GM12878 (cell line): Measurements from ENCODE around the gene VTCN1. TPM values are rescaled to one million over a fixed set of nuclear protein-coding genes. Genes with fewer than 3 reads are reported as not detected.

ENCODE experiments used
- ATAC-seq: fragments of 200-7000 bp; cut with Tn5 transposase; 3 replicates; pipeline ENCODE4 v1.9.1; 2020; ENCODE audit warnings: mild to moderate bottlenecking, moderate library complexity
- BruUV-seq: library from RNA; stranded (reverse); fragments of 400-500 nt; replicated peaks from 2 replicates; lab custom pipeline; 2021; lab: Mats Ljungman, UMichigan
- CTCF ChIA-PET: fragments of 300-600 bp; sonication (Branson Sonifier 250); formaldehyde crosslinking; extraction: SDS; loops from one replicate; lab custom pipeline; 2021; ENCODE audit warnings: inconsistent platforms; lab: Yijun Ruan, JAX
- POLR2A ChIA-PET: fragments of 350-600 bp; formaldehyde crosslinking; extraction: SDS; loops from one replicate; lab custom pipeline; 2021; ENCODE audit warnings: inconsistent platforms; lab: Charles Lee
- RAD21 ChIA-PET: fragments of 300-600 bp; sonication (Branson Sonifier 250); formaldehyde crosslinking; loops from one replicate; lab custom pipeline; 2023; ENCODE audit warnings: antibody characterized with exemption; ENCODE audit not compliant: unreplicated experiment; lab: Charles Lee
- SMC1A ChIA-PET: fragments of 300-600 bp; sonication (Branson Sonifier 250); formaldehyde crosslinking; loops from one replicate; lab custom pipeline; 2023; ENCODE audit not compliant: unreplicated experiment, uncharacterized antibody; lab: Charles Lee
- DNase-seq: peaks from one replicate; pipeline ENCODE4 v3.0.0-alpha.2; 2011; ENCODE audit warnings: low read depth, low spot score
- FAIRE-seq: peaks from 3 replicates; lab custom pipeline; 2011; peaks lifted over from hg19 to GRCh38; lab: Jason Lieb, UNC
- H2AFZ ChIP-seq: 2 replicates; pipeline ENCODE4 v1.6.0; 2011; ENCODE audit warnings: low read depth, low read length, control low read depth; ENCODE audit not compliant: control insufficient read depth
- H3K27ac ChIP-seq: 2 replicates; pipeline ENCODE4 v1.5.1; 2011; ENCODE audit warnings: control low read depth; ENCODE audit not compliant: control insufficient read depth, insufficient read depth
- H3K27me3 ChIP-seq, 2 experiments: replicated peaks in 1 of 2; 2 replicates each; pipeline versions ENCODE4 v1.6.0 to v1.6.1; 2011; ENCODE audit warnings: low read length in 1 of 2; ENCODE audit not compliant: control insufficient read depth in 2 of 2, insufficient read depth in 2 of 2
- H3K36me3 ChIP-seq, 2 experiments: 2 replicates each; pipeline ENCODE4 v1.5.1; 2011; ENCODE audit warnings: low read length in 1 of 2; ENCODE audit not compliant: control insufficient read depth in 2 of 2, insufficient read depth in 2 of 2
- H3K4me1 ChIP-seq: 2 replicates; pipeline ENCODE4 v1.6.1; 2011; ENCODE audit warnings: mild to moderate bottlenecking, low read length, moderate library complexity, mixed read lengths; ENCODE audit not compliant: control insufficient read depth, insufficient read depth
- H3K4me2 ChIP-seq: 2 replicates; pipeline ENCODE4 v1.6.0; 2011; ENCODE audit warnings: control low read depth; ENCODE audit not compliant: control insufficient read depth, insufficient read depth
- H3K4me3 ChIP-seq: fragments of 200-600 bp; sonication (generic); 2 replicates; pipeline ENCODE4 v1.5.1; 2016
- H3K79me2 ChIP-seq: 2 replicates; pipeline ENCODE4 v1.6.0; 2011; ENCODE audit warnings: low read length; ENCODE audit not compliant: control insufficient read depth, insufficient read depth
- H3K9ac ChIP-seq: 2 replicates; pipeline ENCODE4 v1.8.0; 2011; ENCODE audit warnings: low read length, control low read depth, mixed read lengths; ENCODE audit not compliant: control insufficient read depth, insufficient read depth
- H3K9me3 ChIP-seq: replicated peaks from 3 replicates; pipeline ENCODE4 v1.5.1; 2011; ENCODE audit warnings: mild to moderate bottlenecking, low read length; ENCODE audit not compliant: control insufficient read depth, insufficient read depth
- H4K20me1 ChIP-seq: 2 replicates; pipeline ENCODE4 v1.6.0; 2011; ENCODE audit not compliant: control insufficient read depth, insufficient read depth
- BCL11A ChIP-seq: IDR thresholded peaks from 2 replicates; pipeline ENCODE4 v1.6.1; 2011; ENCODE audit warnings: low read depth, low read length
- ETV6 ChIP-seq, 2 experiments: fragments of 450-650 bp in 1 of 2; IDR thresholded peaks in 1 of 2; conservative IDR thresholded peaks in 1 of 2; 2 replicates each; pipeline ENCODE4 v1.6.1; 2014; ENCODE audit warnings: antibody characterized with exemption in 1 of 2, borderline replicate concordance in 1 of 2, low read depth in 1 of 2, mild to moderate bottlenecking in 1 of 2, moderate library complexity in 1 of 2
- LARP7 ChIP-seq: fragments of 450-650 bp; IDR thresholded peaks from 2 replicates; pipeline ENCODE4 v1.6.1; 2017; ENCODE audit warnings: mild to moderate bottlenecking
- NBN ChIP-seq: fragments of 450-650 bp; IDR thresholded peaks from 2 replicates; pipeline ENCODE4 v1.6.1; 2016
- NFYA ChIP-seq: IDR thresholded peaks from 2 replicates; pipeline ENCODE4 v1.6.1; 2011; ENCODE audit warnings: low read depth, mild to moderate bottlenecking, low read length, improper control_type of control experiment, borderline replicate concordance
- NR2C1 ChIP-seq: fragments of 450-650 bp; IDR thresholded peaks from 2 replicates; pipeline ENCODE4 v1.6.1; 2017; ENCODE audit warnings: antibody characterized with exemption, mild to moderate bottlenecking, moderate library complexity
- RBBP5 ChIP-seq: fragments of 200-600 bp; sonication (generic); conservative IDR thresholded peaks from 2 replicates; pipeline ENCODE4 v1.6.1; 2016
- TCF12 ChIP-seq: IDR thresholded peaks from 2 replicates; pipeline ENCODE4 v1.6.1; 2011; ENCODE audit warnings: low read depth, mild to moderate bottlenecking, low read length
- WGBS: methylation state at CpG from one replicate; pipeline ENCODE4 v1.1.6; 2016; ENCODE audit warnings: low lambda C conversion rate; ENCODE audit not compliant: insufficient replicate concordance, insufficient coverage; ENCODE audit errors: missing lambda C conversion rate; 5-methylcytosine and 5-hydroxymethylcytosine counted together
- in situ Hi-C: fragments of 300-500 bp; cut with MboI; formaldehyde crosslinking; loops from 9 replicates; pipeline ENCODE4 v1.14.3; 2018; ENCODE audit warnings: mixed read lengths
- intact Hi-C: fragments of 100-400 bp; cut with micrococcal nuclease; formaldehyde crosslinking; loops from one replicate; pipeline ENCODE4 v1.14.2; 2022; ENCODE audit not compliant: unreplicated experiment
- polyA plus RNA-seq, 11 experiments: library from polyadenylated mRNA; depleted of rRNA in 4 of 11; unstranded in 6 of 11; stranded (reverse) in 5 of 11; fragments of >200 nt; fragmentation: Nextera tagmentation in 4 of 11; fragmentation: Illumina TruSeq in 1 of 11; extraction: Ambion mirVana in 4 of 11; extraction: Trizol in 1 of 11; gene quantifications; 1 replicate in 1 of 11; 2 replicates in 10 of 11; pipeline versions ENCODE4 v1.2.1 to v1.2.3, GENCODE V29; 2011 to 2016; ENCODE audit warnings: inconsistent platforms in 2 of 11, missing spikeins in 2 of 11, low read depth in 1 of 11
- total RNA-seq, 4 experiments: library from RNA; depleted of rRNA in 3 of 4; stranded (reverse); fragments of >200 nt in 3 of 4; fragmentation: Illumina TruSeq in 1 of 4; extraction: Trizol in 1 of 4; gene quantifications; 2 replicates each; pipeline versions ENCODE4 v1.2.1 to v1.2.3, GENCODE V29; 2013 to 2021
- TF ChIP-seq, protein P1 (sequence below): IDR thresholded peaks from 2 replicates; pipeline ENCODE4 v1.6.1; 2012; ENCODE audit warnings: low read depth, low read length, improper control_type of control experiment
- TF ChIP-seq, protein P2 (sequence below): fragments of 450-650 bp; formaldehyde crosslinking; IDR thresholded peaks from 2 replicates; pipeline ENCODE4 v1.4.0; 2020; ENCODE audit warnings: mild to moderate bottlenecking, moderate library complexity

The VTCN1 gene
- total and polyA plus RNA-seq, 10 of the 15 experiments (the other 5 are each of a cell fraction or from before 2014, with no cell fraction given), result not detected

DNA sequence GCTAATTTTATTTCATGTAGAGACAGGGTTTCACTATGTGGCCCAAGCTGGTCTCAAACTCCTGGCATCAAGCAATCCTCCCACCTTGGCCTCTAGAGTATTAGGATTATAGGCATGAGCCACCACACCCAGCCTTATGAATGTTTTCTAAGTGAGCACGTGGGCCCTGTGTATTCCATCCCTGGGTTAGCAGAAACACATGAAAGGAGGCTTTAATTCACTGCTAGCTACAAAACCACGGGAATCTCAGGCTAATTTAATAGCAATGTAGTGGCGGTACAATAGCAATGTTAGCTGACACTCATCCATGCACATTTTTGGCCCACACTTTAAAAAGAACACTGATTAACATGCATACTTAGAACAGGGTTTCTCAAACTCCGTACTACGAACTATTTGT lies 32.0 kb downstream of the VTCN1 start:
- TF ChIP-seq NR2C1 (no peak), NBN (no peak), LARP7 (no peak), RBBP5 (no peak), NFYA (no peak), BCL11A (no peak), TCF12 (no peak), ETV6 (conservative IDR thresholded peaks at IDR 0.05 in 1 of 2, IDR thresholded peaks at IDR 0.05 in 1 of 2; ENCODE audit: borderline replicate concordance in 1 of 2, low read depth in 1 of 2) (no peak)
- TF ChIP-seq, protein P1, sequence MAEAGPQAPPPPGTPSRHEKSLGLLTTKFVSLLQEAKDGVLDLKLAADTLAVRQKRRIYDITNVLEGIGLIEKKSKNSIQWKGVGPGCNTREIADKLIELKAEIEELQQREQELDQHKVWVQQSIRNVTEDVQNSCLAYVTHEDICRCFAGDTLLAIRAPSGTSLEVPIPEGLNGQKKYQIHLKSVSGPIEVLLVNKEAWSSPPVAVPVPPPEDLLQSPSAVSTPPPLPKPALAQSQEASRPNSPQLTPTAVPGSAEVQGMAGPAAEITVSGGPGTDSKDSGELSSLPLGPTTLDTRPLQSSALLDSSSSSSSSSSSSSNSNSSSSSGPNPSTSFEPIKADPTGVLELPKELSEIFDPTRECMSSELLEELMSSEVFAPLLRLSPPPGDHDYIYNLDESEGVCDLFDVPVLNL, result no peak
- TF ChIP-seq, protein P2, sequence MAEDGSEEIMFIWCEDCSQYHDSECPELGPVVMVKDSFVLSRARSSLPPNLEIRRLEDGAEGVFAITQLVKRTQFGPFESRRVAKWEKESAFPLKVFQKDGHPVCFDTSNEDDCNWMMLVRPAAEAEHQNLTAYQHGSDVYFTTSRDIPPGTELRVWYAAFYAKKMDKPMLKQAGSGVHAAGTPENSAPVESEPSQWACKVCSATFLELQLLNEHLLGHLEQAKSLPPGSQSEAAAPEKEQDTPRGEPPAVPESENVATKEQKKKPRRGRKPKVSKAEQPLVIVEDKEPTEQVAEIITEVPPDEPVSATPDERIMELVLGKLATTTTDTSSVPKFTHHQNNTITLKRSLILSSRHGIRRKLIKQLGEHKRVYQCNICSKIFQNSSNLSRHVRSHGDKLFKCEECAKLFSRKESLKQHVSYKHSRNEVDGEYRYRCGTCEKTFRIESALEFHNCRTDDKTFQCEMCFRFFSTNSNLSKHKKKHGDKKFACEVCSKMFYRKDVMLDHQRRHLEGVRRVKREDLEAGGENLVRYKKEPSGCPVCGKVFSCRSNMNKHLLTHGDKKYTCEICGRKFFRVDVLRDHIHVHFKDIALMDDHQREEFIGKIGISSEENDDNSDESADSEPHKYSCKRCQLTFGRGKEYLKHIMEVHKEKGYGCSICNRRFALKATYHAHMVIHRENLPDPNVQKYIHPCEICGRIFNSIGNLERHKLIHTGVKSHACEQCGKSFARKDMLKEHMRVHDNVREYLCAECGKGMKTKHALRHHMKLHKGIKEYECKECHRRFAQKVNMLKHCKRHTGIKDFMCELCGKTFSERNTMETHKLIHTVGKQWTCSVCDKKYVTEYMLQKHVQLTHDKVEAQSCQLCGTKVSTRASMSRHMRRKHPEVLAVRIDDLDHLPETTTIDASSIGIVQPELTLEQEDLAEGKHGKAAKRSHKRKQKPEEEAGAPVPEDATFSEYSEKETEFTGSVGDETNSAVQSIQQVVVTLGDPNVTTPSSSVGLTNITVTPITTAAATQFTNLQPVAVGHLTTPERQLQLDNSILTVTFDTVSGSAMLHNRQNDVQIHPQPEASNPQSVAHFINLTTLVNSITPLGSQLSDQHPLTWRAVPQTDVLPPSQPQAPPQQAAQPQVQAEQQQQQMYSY (CRISPR knock-in tag), result no peak
- no peaks in the 10 kb centered on the region for H4K20me1 ChIP-seq
- intact Hi-C loops (no loop called here), in situ Hi-C loops (no loop called here)
- ChIA-PET CTCF (no interaction called here), SMC1A (no interaction called here), RAD21 (interaction anchor here (0.6 kb wide), 1 partner anchor 70 kb away, joined by 3 read pairs; no protein-coding TSS in a partner anchor), POLR2A (no interaction called here)
- no peaks in the 10 kb centered on the region for H3K27me3 ChIP-seq
- no TSS peak for BruUV-seq
- H3K4me3 ChIP-seq, result no peak overlapping the region
- ATAC-seq (no peak), DNase-seq (no peak), FAIRE-seq (no peak)
- 37% methylated on average over 5 of the region's 5 CpGs for WGBS
- no peaks in the 10 kb centered on the region for H3K79me2 ChIP-seq
- H3K36me3 ChIP-seq, result no peaks in the 10 kb centered on the region
- no peaks in the 10 kb centered on the region for H3K9me3 ChIP-seq
- no peak overlapping the region for H3K9ac ChIP-seq
- H2AFZ ChIP-seq, result no peak overlapping the region
- H3K27ac ChIP-seq, result no peak overlapping the region
- no peaks in the 10 kb centered on the region for H3K4me1 ChIP-seq
- no peak overlapping the region for H3K4me2 ChIP-seq
